HG02571 (cell line): ENCODE results near the gene COL23A1.
"Not testable (repeated sequence)": the region's sequence is repeated elsewhere in the genome, so short reads cannot be mapped to it uniquely, and the experiment has no call there.

Source experiments
- ATAC-seq: cut with Tn5 transposase; IDR thresholded peaks from one replicate; pipeline ENCODE4 v1.9.1; 2021; ENCODE audit warnings: mild to moderate bottlenecking, moderate library complexity; ENCODE audit not compliant: unreplicated experiment

The COL23A1 gene

GRCh38 chr5:178383919-178384815 is 206.0 kb downstream of the COL23A1 start:
- ATAC-seq = no peak

- no peak for ATAC-seq
These were observed 206.8 kb downstream of the COL23A1 start for GRCh38 chr5:178383301-178383918.

- no peak for ATAC-seq
These were observed 207.4 kb downstream of the COL23A1 start for GRCh38 chr5:178382754-178383164.

GRCh38 chr5:178381921-178382695 is 208.1 kb downstream of the COL23A1 start:
- no peak for ATAC-seq

GRCh38 chr5:178381206-178381605 is 209.0 kb downstream of the COL23A1 start:
- ATAC-seq = no peak

GRCh38 chr5:178380541-178381074 is 209.6 kb downstream of the COL23A1 start:
- ATAC-seq = no peak

GRCh38 chr5:178380086-178380485 is 210.1 kb downstream of the COL23A1 start:
- ATAC-seq = no peak

- ATAC-seq = no peak
These were observed 211.4 kb downstream of the COL23A1 start for GRCh38 chr5:178378527-178379484.

- no peak for ATAC-seq
These were observed 212.5 kb downstream of the COL23A1 start for GRCh38 chr5:178377583-178378270.

- ATAC-seq = no peak
These were observed 213.1 kb downstream of the COL23A1 start for GRCh38 chr5:178376921-178377582.

GRCh38 chr5:178375348-178375747 is 214.8 kb downstream of the COL23A1 start:
- no peak for ATAC-seq

GRCh38 chr5:178373711-178374110 is 216.5 kb downstream of the COL23A1 start:
- ATAC-seq = no peak

- no peak for ATAC-seq
These were observed 218.0 kb downstream of the COL23A1 start for GRCh38 chr5:178372142-178372571.

- no peak for ATAC-seq
These were observed 218.7 kb downstream of the COL23A1 start for GRCh38 chr5:178371362-178372111.

- ATAC-seq = no peak
These were observed 220.1 kb downstream of the COL23A1 start for GRCh38 chr5:178370102-178370501.

GRCh38 chr5:178369469-178369868 is 220.7 kb downstream of the COL23A1 start:
- not testable (repeated sequence) for ATAC-seq

GRCh38 chr5:178368716-178369300 is 221.4 kb downstream of the COL23A1 start:
- no peak for ATAC-seq

- no peak for ATAC-seq
These were observed 221.9 kb downstream of the COL23A1 start for GRCh38 chr5:178368274-178368673.
